Fibroblast of skin of left biceps (primary cell): ENCODE measurements around the gene SHISAL1.

Experiments used
- DNase-seq, 2 experiments: peaks; one replicate each; pipeline ENCODE4 v3.0.0-alpha.2; 2013; ENCODE audit warnings: low read depth in 2 of 2

SHISAL1 gene

DNA sequence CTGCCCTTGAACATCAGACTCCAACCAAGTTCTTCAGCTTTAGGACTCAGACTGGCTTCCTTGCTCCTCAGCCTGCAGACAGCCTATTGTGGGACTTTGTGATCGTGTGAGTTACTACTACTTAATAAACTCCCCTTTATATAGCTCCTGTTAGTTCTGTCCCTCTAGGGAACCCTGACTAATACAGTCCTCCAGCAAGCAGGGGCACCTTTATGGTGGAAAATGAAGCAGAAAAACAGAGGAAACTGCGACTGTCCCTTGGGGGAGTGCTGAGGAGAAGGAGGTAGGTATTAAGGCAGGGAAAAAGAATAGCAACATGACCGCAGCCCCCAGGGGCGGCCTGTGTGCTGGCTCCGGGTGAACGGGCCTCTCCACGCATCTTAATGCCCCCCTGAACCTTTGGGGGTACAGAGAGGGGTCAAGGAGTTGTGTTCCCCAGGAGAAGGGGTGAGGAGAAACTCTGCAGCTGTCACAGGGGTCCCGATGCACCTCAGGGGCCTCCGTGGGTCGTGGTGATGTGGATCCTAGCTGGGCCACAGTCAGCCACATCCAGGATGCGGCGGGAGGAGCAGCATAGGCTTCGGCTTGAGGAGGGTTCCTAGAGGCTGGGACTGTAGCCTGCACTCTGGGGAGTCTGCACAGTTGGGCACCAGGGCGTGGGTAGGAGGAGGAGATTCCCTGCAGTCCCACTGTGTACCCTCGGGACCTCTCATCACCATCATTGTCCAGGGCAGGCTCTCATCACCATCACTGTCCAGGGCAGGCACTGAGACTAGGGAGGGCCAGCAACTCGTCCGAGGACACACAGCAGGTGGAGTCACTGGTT lies 34.3 kb downstream of the SHISAL1 start:
- DNase-seq: no peak

DNA sequence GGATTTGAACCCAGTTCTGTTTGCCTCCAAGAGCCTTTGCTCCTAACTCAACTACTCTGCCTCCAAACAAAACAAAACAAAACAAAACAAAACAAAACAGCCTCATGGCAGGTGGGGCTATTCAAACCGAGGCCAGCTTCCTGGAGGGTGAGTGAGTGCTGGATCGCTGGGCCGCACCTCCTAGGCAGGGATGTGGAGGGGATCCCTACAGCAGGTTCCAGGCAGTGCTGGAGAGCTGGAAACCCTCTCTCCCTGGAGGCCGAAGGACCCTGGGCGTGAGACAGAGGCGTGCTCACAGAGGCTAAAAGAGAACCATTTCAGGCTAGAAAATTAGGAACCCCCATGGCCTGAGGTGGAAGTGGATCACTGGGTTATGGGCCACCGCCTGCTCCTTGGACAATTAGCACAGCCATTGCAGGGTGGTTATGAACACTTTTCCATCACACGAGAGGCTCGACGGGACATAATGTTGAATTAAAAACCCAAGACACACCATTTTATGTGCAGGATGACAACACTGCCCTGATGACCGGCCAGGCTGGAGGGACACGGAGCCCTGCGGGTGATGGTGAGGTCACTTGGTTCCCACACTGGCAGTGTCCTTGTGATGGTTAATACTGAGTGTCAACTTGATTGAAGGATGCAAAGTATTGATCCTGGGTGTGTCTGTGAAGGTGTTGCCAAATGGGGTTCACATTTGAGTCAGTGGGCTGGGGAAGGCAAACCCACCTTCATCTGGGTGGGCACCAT lies 35.2 kb downstream of the SHISAL1 start:
- no peak for DNase-seq

DNA sequence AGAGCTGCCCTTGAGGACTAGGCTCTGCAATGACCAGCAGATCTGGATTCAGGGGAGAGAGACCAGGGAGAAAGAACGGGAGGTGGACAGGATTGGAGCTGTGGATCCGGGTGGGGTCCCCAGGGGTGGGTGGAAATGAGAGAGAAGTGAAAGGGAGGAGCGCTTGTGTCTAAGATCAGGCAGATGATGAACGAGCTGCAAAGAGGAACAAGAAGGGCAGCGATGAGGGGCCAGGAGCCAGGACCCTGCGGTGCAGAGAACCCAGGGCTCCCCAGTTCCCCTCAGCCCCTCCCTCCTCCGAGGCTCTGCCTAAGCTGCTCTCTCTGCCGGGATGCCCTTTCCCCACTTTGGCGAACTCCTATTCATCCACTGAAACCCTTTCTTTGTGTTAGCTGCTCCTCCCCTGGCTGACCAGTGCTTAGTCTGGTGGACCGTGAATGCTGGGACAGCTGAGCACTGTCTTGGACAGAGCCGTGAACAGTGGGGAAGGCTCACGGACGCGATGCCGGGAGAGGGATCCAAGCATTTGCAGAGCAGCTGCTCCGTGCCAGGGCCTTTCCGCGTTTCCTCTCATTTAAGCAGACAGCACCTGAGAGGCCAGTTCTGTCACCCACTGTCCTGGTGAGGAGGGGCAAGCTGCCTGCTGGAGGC lies 35.9 kb downstream of the SHISAL1 start:
- DNase-seq: no peak

DNA sequence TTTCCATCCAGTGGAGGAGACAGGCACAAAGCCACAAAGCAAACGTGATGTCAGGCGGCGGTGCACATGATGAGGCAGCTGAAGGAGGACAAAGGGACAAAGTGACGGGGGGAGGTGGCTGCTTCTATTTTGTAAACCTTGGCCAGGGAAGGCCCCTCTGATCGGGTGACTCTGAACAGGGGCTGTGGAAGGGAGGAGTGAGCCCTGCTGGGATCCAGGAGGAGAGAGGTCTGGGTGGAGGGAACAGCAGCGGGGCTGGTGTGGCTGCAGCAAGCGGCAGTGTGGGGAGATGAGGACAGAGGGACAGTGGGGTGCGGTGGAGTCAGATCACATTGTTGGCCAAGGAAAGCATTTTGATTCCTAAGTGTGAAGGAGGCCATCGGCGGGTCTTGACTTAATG lies 36.7 kb downstream of the SHISAL1 start:
- no peak for DNase-seq

DNA sequence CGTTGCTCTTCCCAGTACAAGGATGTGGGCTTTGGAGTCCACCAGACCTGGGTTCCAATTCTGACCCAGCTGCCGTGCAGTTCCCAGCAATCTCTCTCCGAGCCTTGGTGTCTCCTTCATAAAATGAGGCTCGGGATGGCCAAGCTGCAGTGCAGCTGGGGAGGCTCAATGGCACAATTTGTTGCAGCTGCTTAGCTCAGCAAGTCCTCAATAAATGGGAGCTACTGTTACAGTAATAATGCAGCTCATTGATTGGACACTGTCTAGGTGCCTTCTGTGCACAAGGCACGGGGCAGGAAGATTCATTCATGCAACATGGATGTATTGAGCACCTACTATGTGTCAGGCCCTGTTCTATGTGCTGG lies 37.1 kb downstream of the SHISAL1 start:
- DNase-seq: no peak

DNA sequence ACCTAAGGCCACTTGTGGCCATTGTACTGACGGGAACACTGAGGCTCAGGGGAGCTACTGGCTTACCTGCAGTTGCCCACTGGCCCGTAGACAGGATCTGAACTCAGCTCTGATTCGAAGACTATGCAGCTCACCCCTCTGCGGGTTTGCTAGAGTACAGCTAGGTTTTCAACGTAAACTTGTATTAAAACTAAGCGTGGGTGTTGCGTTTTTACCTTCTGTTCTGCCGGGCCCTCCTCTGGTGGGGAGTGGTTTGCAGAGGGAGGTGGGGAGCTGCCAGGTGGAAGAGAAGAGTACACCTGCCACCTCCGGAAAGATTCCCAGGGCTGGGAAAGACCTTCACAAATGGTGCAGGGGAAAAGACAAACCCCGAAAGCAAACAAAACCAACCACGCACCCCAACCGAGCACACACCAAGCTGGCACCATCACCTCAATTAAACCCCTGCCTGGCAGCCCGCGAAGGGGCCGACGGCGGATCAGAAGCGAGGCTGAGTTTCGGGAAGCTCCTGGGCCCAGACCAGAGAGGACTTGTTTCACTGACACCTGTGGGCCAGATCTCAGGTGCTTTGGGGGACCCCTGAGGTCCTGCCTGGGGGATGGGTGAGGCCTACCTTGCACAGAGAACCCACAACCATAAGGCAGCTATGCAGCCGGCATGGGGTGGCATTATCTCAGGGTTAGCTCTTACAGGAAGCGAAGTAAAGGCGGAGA lies 37.7 kb downstream of the SHISAL1 start:
- no peak for DNase-seq

DNA sequence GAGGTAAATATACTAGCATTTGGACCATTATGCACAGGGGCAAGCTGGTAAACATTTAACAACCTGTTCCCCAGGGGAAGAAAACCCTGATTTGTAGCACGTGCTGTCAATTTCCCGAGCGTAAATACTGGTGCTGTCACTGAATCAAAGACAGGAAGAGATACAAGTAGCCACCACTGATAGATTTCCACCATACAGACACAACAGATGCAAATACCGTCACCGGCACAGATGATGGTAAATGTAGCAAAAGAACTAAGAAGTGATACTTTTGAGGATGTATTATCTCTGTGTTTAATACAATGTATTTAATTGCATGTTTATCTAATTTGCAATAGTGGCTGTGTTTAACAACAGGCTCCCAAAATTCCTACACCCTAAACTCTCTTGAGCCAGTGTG lies 39.6 kb downstream of the SHISAL1 start:
- no peak for DNase-seq

DNA sequence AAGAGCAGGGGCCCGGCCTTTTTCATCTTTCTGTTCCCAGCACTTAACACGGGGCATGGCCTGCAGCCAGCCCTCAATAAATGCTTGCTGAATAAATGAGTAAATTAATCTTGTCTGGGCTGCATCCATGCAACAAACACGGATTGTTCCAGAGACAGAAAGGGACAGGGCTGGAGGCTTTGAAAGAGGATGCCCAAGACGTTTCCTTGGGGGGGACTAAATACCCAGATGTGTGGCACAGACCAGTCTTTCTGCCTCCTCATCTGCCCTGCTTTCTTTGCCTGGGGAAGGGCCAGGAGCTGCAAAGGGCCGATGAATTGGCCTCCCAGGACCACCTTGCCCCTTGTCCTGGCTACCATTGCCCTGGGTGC lies 40.4 kb downstream of the SHISAL1 start:
- no peak for DNase-seq

DNA sequence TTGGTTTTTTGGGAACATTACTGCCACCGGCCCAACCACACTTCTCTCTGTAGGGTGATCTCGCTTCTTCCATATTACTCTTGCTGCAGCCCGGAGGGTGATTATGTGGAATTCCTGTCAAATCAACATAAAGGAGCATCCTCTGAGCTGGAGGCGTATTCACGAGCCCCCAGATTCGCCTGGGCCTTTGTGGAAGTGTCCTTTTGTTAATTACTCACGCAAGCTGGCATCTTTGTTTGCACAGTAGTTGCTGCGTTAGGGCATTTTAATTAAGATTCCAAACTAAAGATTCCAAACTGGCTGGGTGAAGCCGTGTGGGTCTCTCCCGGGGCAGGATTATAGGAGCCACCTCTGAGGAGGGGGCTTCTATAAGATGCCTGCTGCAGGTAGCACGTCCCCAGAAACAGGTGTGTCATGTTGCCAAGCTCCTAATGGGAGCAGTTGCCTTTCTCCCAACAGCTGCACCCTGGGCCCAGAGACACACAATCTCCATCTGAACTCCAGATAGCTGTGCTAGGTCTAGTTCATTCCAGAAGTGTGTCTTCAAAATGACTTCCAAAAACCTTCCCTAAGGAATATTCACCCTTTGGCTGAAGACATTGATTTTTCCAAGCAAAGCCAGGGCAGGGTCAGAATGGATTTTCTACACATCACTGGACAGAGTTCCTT lies 40.9 kb downstream of the SHISAL1 start:
- DNase-seq: no peak

DNA sequence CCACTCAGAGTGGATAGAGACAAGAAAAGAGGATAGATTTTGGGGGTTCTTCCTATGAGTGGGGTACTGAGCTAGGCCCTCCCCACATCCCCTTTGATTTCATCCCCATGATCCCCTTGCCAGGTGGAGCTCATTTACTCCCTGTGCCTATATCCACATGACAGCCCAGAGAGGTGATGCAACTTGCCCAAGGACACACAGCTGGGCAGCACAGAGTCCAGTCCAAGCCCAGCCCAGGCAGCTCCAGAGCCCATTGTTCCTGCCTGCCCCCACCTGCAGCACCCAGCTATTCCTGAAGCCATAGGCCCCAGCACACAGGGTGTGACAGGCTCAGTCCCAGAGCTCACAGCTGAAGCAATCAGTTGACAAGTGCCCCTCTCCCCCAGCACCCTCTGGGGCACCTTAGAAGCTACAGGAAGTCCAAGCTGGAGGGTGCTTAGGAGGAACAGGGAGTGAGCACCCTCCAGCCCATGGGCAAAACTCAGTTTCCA lies 41.7 kb downstream of the SHISAL1 start:
- no peak for DNase-seq

DNA sequence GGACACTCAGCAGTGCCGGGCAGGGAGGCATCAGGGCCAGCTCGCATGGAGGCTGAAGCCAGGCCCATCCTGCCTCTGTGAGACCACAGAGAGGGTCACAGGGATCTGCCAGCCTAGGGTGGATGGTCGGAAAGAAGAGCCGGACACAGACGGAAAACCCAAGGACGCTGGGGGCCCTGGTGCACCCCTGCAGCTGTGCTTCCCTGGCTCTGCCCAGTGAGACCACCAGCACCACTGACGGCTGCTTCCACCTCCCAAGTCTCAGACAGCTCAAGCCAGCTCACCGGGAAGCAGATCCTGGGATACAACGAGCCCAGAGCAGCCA lies 42.2 kb downstream of the SHISAL1 start:
- DNase-seq: no peak

DNA sequence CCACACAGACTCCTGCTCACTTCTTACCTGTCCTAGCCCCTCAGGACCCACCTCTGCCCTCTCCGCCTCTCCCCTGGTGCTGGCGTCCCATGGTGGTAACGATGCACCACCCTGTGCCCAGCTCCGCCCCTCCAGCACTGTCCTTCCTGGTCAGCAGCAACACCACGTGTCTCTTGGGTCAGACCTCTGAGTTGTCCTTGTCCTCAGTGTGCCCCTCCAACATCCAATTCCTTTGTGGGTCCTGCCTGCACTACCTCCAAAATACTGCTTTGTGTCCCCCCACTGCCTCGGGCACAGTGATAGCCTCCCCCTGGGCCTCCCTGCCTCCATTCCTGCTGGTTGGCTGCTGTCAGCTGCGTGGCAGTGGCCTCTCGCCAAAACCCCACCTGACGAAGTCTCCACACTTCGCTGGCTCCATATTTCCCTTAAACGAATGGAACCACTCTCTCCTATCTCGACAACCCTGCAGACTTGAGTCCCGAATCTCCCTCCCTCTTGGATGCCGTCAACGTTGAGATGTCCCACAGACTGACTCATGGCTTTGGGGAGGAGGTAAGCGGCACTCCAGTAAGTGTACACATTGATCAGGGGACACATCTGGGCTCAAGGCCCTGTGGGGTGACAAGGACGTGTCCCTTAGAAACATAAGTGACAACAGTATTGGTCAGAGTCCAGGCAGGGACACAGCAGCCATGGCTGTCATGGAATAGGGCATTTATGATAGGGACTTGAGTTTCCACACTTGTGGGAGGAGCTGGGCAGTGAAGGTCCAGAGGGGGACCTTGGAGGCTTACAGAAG lies 42.8 kb downstream of the SHISAL1 start:
- DNase-seq: no peak

DNA sequence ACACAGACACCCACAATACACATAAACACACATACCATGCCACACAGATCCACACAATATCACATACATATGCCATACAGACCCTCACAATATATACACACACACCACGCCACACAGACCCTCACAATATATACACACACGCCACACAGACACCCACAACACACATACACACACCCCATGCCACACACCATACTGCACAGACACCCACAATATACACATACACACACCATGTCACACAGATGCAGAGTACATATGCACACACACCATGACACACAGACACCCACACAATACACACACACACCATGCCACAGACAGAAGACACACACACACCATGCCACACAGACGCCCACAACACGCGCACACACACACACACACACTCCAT lies 43.6 kb downstream of the SHISAL1 start:
- no peak for DNase-seq

DNA sequence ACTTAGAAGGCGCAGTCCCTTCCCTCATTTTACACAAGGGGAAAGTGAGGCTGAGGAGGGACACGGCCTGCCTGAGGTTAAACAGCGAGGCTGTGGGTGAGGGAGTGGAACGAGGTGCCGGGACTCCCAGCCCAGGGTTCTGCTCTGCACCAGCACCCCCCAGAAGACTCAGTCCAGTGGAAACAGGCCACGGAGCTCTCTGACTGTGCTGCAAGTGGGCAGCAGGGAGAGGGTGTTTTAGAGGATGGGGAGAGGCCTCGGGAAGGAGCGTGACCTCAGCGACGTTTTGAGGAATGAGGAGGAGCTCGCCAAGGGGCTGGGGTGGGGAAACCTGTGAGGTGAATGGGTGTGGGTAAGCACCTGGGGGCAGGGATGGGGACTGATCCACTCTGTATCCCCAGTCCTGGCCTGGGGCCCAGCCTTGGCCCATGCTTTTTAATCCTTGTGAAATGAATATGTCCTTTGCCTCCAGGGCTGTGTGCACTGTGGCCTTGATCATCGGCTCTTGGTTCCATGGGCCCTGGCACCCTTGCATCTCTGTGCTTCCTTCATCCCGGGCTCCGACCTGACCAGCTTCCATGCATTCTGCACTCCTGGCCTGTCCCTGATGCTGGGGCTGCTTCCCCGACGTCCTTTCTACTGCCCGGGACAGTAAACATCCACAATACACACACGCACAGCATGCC lies 44.2 kb downstream of the SHISAL1 start:
- no peak for DNase-seq

DNA sequence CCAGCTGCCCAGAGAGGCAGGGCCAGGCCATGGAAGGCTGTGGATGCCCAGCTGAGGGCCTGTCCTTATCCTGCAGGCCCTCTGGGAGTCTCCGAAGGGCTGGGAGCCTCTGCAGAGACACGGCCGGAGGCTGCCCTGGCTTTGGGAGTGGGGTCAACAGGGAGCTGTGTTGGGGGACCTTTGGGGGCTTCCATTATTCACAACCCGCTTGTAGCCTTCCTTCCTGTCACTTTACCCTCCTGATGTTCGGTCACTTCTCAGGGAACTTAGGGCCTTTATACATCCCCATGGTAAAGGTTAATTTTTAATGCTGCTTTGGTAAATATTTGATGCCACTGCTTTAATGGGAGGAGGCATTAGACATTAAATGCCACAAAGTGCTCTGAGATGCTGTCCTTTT lies 44.9 kb downstream of the SHISAL1 start:
- DNase-seq: no peak

DNA sequence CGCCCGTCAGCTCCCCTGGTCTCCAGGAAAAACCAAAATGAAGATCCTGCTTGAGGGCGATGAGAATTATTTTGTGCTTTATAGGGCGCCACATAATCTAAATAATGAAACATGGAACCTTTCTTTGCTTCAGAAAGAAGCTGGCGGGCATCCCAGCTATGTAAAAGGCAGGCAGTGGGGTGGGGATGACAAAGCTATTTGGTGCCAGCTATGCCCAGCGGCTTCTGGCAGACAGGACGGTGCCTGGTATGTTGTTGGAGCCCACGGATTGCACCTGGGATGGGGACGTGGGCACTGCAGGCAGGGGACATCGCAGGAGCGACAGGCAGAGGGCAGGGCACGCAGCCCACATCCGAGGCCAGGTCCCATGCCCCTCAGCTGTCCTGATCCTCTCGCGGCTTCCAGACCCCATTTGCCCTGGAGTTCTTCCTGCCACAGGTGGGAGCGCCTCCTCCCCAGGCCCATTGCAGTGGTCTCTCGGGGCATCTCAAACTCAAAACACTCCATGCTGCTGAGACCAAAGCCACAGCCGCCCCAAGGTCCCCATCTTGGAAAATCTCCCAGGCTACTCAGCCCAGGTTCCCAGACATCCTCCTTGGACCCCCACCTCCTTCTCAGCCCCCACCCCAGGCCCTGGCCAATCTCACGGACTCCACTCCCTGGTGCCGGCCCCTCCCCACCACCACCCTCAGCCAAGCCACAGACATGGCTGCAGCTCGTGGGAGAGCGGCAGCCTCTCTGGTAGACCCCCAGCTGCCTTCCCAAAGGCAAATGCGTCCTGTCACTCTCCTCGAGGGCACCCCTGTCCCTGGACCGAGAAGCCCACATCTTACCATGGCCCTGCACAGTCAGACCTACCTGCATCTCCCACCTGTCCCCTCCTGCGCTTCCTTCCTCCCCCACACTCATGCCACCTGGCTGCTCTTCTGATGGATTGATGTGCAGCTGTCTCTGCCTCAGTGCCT lies 45.7 kb downstream of the SHISAL1 start:
- DNase-seq: no peak

DNA sequence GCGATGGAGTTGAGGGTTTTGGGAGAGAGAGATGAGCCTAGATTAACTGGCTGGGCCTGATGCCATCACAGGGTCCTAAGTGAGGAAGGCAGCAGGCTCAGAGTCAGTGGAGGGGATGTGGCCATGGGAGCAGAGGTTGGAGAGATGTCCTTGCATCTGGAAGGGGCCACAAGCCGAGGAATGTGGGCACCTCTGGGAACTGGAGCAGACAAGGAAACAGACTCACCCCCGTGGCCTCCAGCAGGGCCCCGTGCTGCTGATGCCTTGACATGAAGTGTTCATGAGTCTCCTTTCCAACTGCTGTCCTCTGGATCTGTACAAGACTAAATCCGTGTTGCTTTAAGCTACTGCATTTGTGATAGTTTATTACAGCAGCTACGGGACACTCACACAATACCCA lies 49.2 kb downstream of the SHISAL1 start:
- DNase-seq: no peak

DNA sequence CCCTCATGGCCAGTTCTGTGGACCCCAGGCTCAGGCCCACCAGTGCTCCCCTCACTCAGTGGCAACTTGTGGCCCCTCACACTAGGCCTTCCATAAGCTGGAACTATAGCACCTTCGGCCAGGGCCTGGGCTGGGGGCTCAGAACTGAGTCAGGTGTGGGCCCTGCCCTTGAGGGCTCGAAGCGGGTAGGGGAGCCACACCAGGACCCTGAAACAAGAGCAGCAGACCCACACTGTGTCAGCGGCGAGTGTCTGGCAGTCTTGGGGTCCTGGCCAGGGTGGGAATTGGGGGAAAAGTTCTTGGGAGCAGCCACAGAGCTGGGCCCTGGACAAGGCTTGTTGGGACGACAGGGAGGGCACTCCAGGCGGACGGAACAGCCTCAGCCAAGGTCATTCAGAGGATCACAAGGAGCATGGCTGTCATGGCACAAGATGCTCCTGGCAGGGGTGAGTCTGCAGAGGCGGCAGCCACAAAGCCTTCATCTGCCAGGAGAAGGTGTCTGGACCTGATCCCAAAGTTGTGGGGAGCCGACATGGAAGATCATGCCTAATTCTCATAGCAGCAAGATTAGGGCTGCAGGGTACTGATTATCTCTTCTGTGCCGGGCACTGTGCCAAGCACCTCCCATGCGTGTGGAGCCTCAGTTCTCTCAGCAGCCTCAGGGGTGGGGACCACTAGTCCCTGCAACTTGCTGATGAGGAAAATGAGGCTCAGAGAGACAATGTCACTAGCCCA lies 50.7 kb downstream of the SHISAL1 start:
- DNase-seq: no peak
